Cardiac muscle cell (in vitro differentiated cells and primary cell): ENCODE results near the gene SRGAP1. TPM values are rescaled to one million over a fixed set of nuclear protein-coding genes. Genes with fewer than 3 reads are reported as not detected.
"Not testable (repeated sequence)": the region's sequence is repeated elsewhere in the genome, so short reads cannot be mapped to it uniquely, and the experiment has no call there.

Experiments used
- DNase-seq, 2 donors: peaks; one replicate each; pipeline versions ENCODE4 v3.0.0 to v3.0.0-alpha.2; 2010 to 2017; ENCODE audit warnings: low read depth in 1 of 2, low spot score in 1 of 2
- H3K27ac ChIP-seq: fragments of 200-600 bp; sonication (generic); 2 replicates; pipeline ENCODE4 v1.5.1; 2016
- H3K27me3 ChIP-seq: fragments of 200-600 bp; sonication (generic); 2 replicates; pipeline ENCODE4 v1.6.0; 2016; ENCODE audit warnings: control low read depth
- H3K36me3 ChIP-seq: fragments of 200-600 bp; sonication (generic); 2 replicates; pipeline ENCODE4 v1.5.1; 2016; ENCODE audit warnings: control low read depth
- H3K4me1 ChIP-seq: fragments of 200-600 bp; sonication (generic); 2 replicates; pipeline ENCODE4 v1.8.1; 2017; ENCODE audit warnings: low read depth, mild to moderate bottlenecking, mixed run types
- H3K4me3 ChIP-seq: fragments of 200-600 bp; sonication (generic); 2 replicates; pipeline ENCODE4 v1.5.1; 2016; ENCODE audit warnings: mild to moderate bottlenecking
- H3K9me3 ChIP-seq: fragments of 200-600 bp; sonication (generic); 2 replicates; pipeline ENCODE4 v1.5.1; 2017; ENCODE audit warnings: low read depth, mild to moderate bottlenecking, control low read depth
- CTCF ChIP-seq: IDR thresholded peaks from 2 replicates; pipeline ENCODE4 v1.5.1; 2012; ENCODE audit warnings: low read depth, mild to moderate bottlenecking, low read length
- polyA plus RNA-seq: library from polyadenylated mRNA; unstranded; fragments of >200 nt; fragmentation: Nextera tagmentation; extraction: Ambion mirVana; gene quantifications from 2 replicates; pipeline ENCODE4 v1.2.1, GENCODE V29; 2016
- total RNA-seq: library from RNA; depleted of rRNA; stranded (reverse); fragments of >200 nt; gene quantifications from 2 replicates; pipeline ENCODE4 v1.2.3, GENCODE V29; 2016

Gene SRGAP1
- total and polyA plus RNA-seq, 2 experiments from 2014 or later: 2.7 to 3.9 TPM

- TF ChIP-seq CTCF: no peak
- Histone ChIP-seq H3K9me3 (no peaks in the 10 kb centered on the region), H3K4me3 (no peak overlapping the region), H3K4me1 (no peaks in the 10 kb centered on the region), H3K27me3 (no peaks in the 10 kb centered on the region), H3K27ac (no peak overlapping the region), H3K36me3 (no peaks in the 10 kb centered on the region)
- DNase-seq: peak in 1 of 2 donors; percentile 87
Measured at GRCh38 chr12:64194333-64195149, 350.0 kb downstream of the SRGAP1 start.

GRCh38 chr12:64195841-64196240 lies 351.3 kb downstream of the SRGAP1 start:
- H3K4me1 ChIP-seq, H3K27ac ChIP-seq, H3K36me3 ChIP-seq, H3K9me3 ChIP-seq, DNase-seq, H3K4me3 ChIP-seq, H3K27me3 ChIP-seq: not testable (repeated sequence)

GRCh38 chr12:64203036-64203435 lies 358.5 kb downstream of the SRGAP1 start:
- TF ChIP-seq CTCF: no peak
- H3K4me3 ChIP-seq: no peak overlapping the region
- no peaks in the 10 kb centered on the region for H3K9me3 ChIP-seq
- H3K27ac ChIP-seq: no peak overlapping the region
- H3K36me3 ChIP-seq: no peaks in the 10 kb centered on the region
- no peaks in the 10 kb centered on the region for H3K27me3 ChIP-seq
- no peak for DNase-seq
- H3K4me1 ChIP-seq: no peaks in the 10 kb centered on the region

GRCh38 chr12:64203775-64204174 lies 359.3 kb downstream of the SRGAP1 start:
- no peak for DNase-seq
- no peaks in the 10 kb centered on the region for H3K4me1 ChIP-seq
- no peaks in the 10 kb centered on the region for H3K9me3 ChIP-seq
- no peak overlapping the region for H3K27ac ChIP-seq
- no peak for TF ChIP-seq CTCF
- no peaks in the 10 kb centered on the region for H3K36me3 ChIP-seq
- no peak overlapping the region for H3K4me3 ChIP-seq
- no peaks in the 10 kb centered on the region for H3K27me3 ChIP-seq

- Histone ChIP-seq H3K36me3 (no peaks in the 10 kb centered on the region), H3K27me3 (no peaks in the 10 kb centered on the region), H3K9me3 (no peaks in the 10 kb centered on the region), H3K4me1 (no peaks in the 10 kb centered on the region), H3K4me3 (no peak overlapping the region), H3K27ac (no peak overlapping the region)
- TF ChIP-seq CTCF: no peak
- no peak for DNase-seq
Measured at GRCh38 chr12:64205542-64205941, 361.0 kb downstream of the SRGAP1 start.

GRCh38 chr12:64207453-64207852 lies 363.0 kb downstream of the SRGAP1 start:
- no peak for DNase-seq
- H3K36me3 ChIP-seq: no peaks in the 10 kb centered on the region
- H3K27me3 ChIP-seq: no peaks in the 10 kb centered on the region
- H3K27ac ChIP-seq: no peak overlapping the region
- no peaks in the 10 kb centered on the region for H3K9me3 ChIP-seq
- no peak overlapping the region for H3K4me3 ChIP-seq
- H3K4me1 ChIP-seq: no peaks in the 10 kb centered on the region
- TF ChIP-seq CTCF: no peak

Other genes starting within 250 kb of the SRGAP1 start
- gene DPY19L2, start 176.2 kb upstream of the SRGAP1 start, total RNA-seq: 13.0 and 25.9 TPM in 2 replicates
- 12.9 and 18.2 TPM in 2 replicates for gene DPY19L2, start 176.2 kb upstream of the SRGAP1 start, polyA plus RNA-seq
- gene RXYLT1, start 64.8 kb upstream of the SRGAP1 start, total RNA-seq: 13.8 and 30.8 TPM in 2 replicates
- gene RXYLT1, start 64.8 kb upstream of the SRGAP1 start, polyA plus RNA-seq: 20.3 and 24.1 TPM in 2 replicates